Smooth muscle cell (in vitro differentiated cells): ENCODE results near the gene RAD51B. TPM values are rescaled to one million over a fixed set of nuclear protein-coding genes. Genes with fewer than 3 reads are reported as not detected.

ENCODE experiments used
- DNase-seq: peaks from one replicate; lab custom pipeline; 2025; ENCODE audit not compliant: unreplicated experiment; lab: John Stamatoyannopoulos, UW
- H2AFZ ChIP-seq: fragments of 200-600 bp; sonication (generic); 2 replicates; pipeline ENCODE4 v1.6.0; 2016; ENCODE audit warnings: antibody characterized with exemption, low read depth, mild to moderate bottlenecking
- H3F3A ChIP-seq: fragments of 200-600 bp; sonication (generic); 2 replicates; pipeline ENCODE4 v1.6.0; 2017; ENCODE audit warnings: antibody characterized with exemption, low read depth
- H3K27ac ChIP-seq: fragments of 200-600 bp; sonication (generic); 2 replicates; pipeline ENCODE4 v1.5.1; 2016; ENCODE audit warnings: low read depth, mild to moderate bottlenecking
- H3K27me3 ChIP-seq: fragments of 200-600 bp; sonication (generic); 2 replicates; pipeline ENCODE4 v1.6.1; 2016; ENCODE audit warnings: low read depth, mild to moderate bottlenecking
- H3K36me3 ChIP-seq: fragments of 200-600 bp; sonication (generic); 2 replicates; pipeline ENCODE4 v1.5.1; 2016; ENCODE audit warnings: low read depth
- H3K4me1 ChIP-seq: fragments of 200-600 bp; sonication (generic); 2 replicates; pipeline ENCODE4 v1.5.1; 2016; ENCODE audit warnings: low read depth
- H3K4me2 ChIP-seq: fragments of 200-600 bp; sonication (generic); 2 replicates; pipeline ENCODE4 v1.6.0; 2016; ENCODE audit warnings: mild to moderate bottlenecking
- H3K4me3 ChIP-seq: fragments of 200-600 bp; sonication (generic); 2 replicates; pipeline ENCODE4 v1.5.1; 2016; ENCODE audit warnings: mild to moderate bottlenecking
- H3K79me2 ChIP-seq: fragments of 200-600 bp; sonication (generic); 2 replicates; pipeline ENCODE4 v1.6.0; 2016; ENCODE audit warnings: low read depth, mild to moderate bottlenecking
- H3K9ac ChIP-seq: fragments of 200-600 bp; sonication (generic); 2 replicates; pipeline ENCODE4 v1.6.0; 2016; ENCODE audit warnings: low read depth
- H3K9me3 ChIP-seq: fragments of 200-600 bp; sonication (generic); replicated peaks from 2 replicates; pipeline ENCODE4 v1.5.1; 2016; ENCODE audit warnings: low read depth
- H4K20me1 ChIP-seq: fragments of 200-600 bp; sonication (generic); 2 replicates; pipeline ENCODE4 v1.6.0; 2016; ENCODE audit warnings: low read depth
- CTCF ChIP-seq: fragments of 200-600 bp; sonication (generic); IDR thresholded peaks from 2 replicates; pipeline ENCODE4 v1.5.1; 2017; ENCODE audit warnings: borderline replicate concordance, mild to moderate bottlenecking, antibody characterized with exemption; ENCODE audit not compliant: insufficient read depth, poor library complexity, severe bottlenecking
- WGBS: methylation state at CpG from one replicate; pipeline ENCODE4 v1.1.7; 2016; ENCODE audit warnings: low lambda C conversion rate; 5-methylcytosine and 5-hydroxymethylcytosine counted together
- polyA plus RNA-seq: library from polyadenylated mRNA; unstranded; fragments of >200 nt; fragmentation: Nextera tagmentation; extraction: Ambion mirVana; gene quantifications from 2 replicates; pipeline ENCODE4 v1.2.1, GENCODE V29; 2016
- total RNA-seq: library from RNA; depleted of rRNA; stranded (reverse); fragments of >200 nt; gene quantifications from 2 replicates; pipeline ENCODE4 v1.2.3, GENCODE V29; 2014

Gene RAD51B
- total and polyA plus RNA-seq, 2 experiments from 2014 or later: 4.6 to 5.3 TPM

GRCh38 chr14:68148276-68148675 lies 328.7 kb downstream of the RAD51B start:
- H3K27me3 ChIP-seq: no peaks in the 10 kb centered on the region
- no peak overlapping the region for H3K9ac ChIP-seq
- peaks cover 28% of the 10 kb centered on the region for H3K4me1 ChIP-seq
- H3K4me3 ChIP-seq: no peak overlapping the region
- H4K20me1 ChIP-seq: no peaks in the 10 kb centered on the region
- peak overlapping the region; percentile 100 for H3K27ac ChIP-seq
- no peak overlapping the region for H2AFZ ChIP-seq
- no peak overlapping the region for H3K4me2 ChIP-seq
- WGBS: 95% methylated on average over 3 of the region's 3 CpGs
- H3F3A ChIP-seq: peaks cover 7% of the 10 kb centered on the region
- H3K79me2 ChIP-seq: no peaks in the 10 kb centered on the region
- no peak for DNase-seq
- TF ChIP-seq CTCF: no peak
- peaks cover 5% of the 10 kb centered on the region for H3K36me3 ChIP-seq
- no peaks in the 10 kb centered on the region for H3K9me3 ChIP-seq

- no peak overlapping the region for H3K27ac ChIP-seq
- no peak for TF ChIP-seq CTCF
These were observed 329.2 kb downstream of the RAD51B start for GRCh38 chr14:68148763-68149162.

GRCh38 chr14:68153275-68153674 lies 333.7 kb downstream of the RAD51B start:
- no peak for DNase-seq
- H3K79me2 ChIP-seq: no peaks in the 10 kb centered on the region
- no peak overlapping the region for H3K27ac ChIP-seq
- H2AFZ ChIP-seq: no peak overlapping the region
- TF ChIP-seq CTCF: no peak
- H3K27me3 ChIP-seq: no peaks in the 10 kb centered on the region
- peaks cover 4% of the 10 kb centered on the region for H3F3A ChIP-seq
- H4K20me1 ChIP-seq: no peaks in the 10 kb centered on the region
- no peaks in the 10 kb centered on the region for H3K9me3 ChIP-seq
- H3K9ac ChIP-seq: no peak overlapping the region
- no peak overlapping the region for H3K4me2 ChIP-seq
- WGBS: 97% methylated on average over 1 of the region's 1 CpG
- H3K36me3 ChIP-seq: peaks cover 5% of the 10 kb centered on the region
- H3K4me1 ChIP-seq: peaks cover 11% of the 10 kb centered on the region
- no peak overlapping the region for H3K4me3 ChIP-seq

More at GRCh38 chr14:68148763-68149162, 329.2 kb downstream of the RAD51B start:
- H3K27me3 ChIP-seq: no peaks in the 10 kb centered on the region
- DNase-seq: no peak
- peaks cover 24% of the 10 kb centered on the region for H3K4me1 ChIP-seq
- H3F3A ChIP-seq: peaks cover 7% of the 10 kb centered on the region
- no peak overlapping the region for H3K9ac ChIP-seq
- no peak overlapping the region for H2AFZ ChIP-seq
- H3K36me3 ChIP-seq: peaks cover 5% of the 10 kb centered on the region
- no peaks in the 10 kb centered on the region for H4K20me1 ChIP-seq
- no peak overlapping the region for H3K4me2 ChIP-seq
- no peak overlapping the region for H3K4me3 ChIP-seq
- no peaks in the 10 kb centered on the region for H3K9me3 ChIP-seq
- H3K79me2 ChIP-seq: no peaks in the 10 kb centered on the region

GRCh38 chr14:68154275-68154674 lies 334.7 kb downstream of the RAD51B start:
- Histone ChIP-seq H3K27ac (no peak overlapping the region), H3K79me2 (no peaks in the 10 kb centered on the region), H3K9ac (no peak overlapping the region), H3K4me2 (no peak overlapping the region), H3K36me3 (peaks cover 5% of the 10 kb centered on the region), H2AFZ (no peak overlapping the region), H3K27me3 (no peaks in the 10 kb centered on the region), H4K20me1 (no peaks in the 10 kb centered on the region), H3K4me1 (peaks cover 11% of the 10 kb centered on the region), H3F3A (peaks cover 4% of the 10 kb centered on the region), H3K4me3 (no peak overlapping the region), H3K9me3 (no peaks in the 10 kb centered on the region)
- 96% methylated on average over 2 of the region's 2 CpGs for WGBS
- TF ChIP-seq CTCF: no peak
- no peak for DNase-seq
